ENCODE results near the gene SYNPO2. TPM values are rescaled to one million over a fixed set of nuclear protein-coding genes. Genes with fewer than 3 reads are reported as not detected.
A peak's percentile ranks its signal among the peaks of the same experiment; 100 is the strongest.

Gene SYNPO2
- total and polyA plus RNA-seq, 10 of the 15 experiments (the other 5 are each of a cell fraction or from before 2014, with no cell fraction given), result 0.04 to 0.34 (median 0.28) TPM

- TF ChIP-seq ZBTB4 (CRISPR knock-in tag; IDR thresholded peaks at IDR 0.05) (no peak), TCF12 (IDR thresholded peaks at IDR 0.05; ENCODE audit: low read depth, low read length) (no peak), IRF3 (IDR thresholded peaks at IDR 0.05) (no peak), SIX5 (IDR thresholded peaks at IDR 0.05; ENCODE audit: low read depth, low read length, severe bottlenecking) (no peak)
These were observed 29.9 kb upstream of the SYNPO2 start (continued) for GRCh38 chr4:118858779-118859178.

GRCh38 chr4:118865091-118865708, 23.5 kb upstream of the SYNPO2 start:
- Histone ChIP-seq H3K27ac (ENCODE audit: control insufficient read depth, insufficient read depth) (no peak overlapping the region), H3K79me2 (ENCODE audit: control insufficient read depth, insufficient read depth, low read length) (no peaks in the 10 kb centered on the region), H3K4me3 (no peak overlapping the region), H3K9ac (ENCODE audit: control insufficient read depth, insufficient read depth, low read length) (no peak overlapping the region), H4K20me1 (ENCODE audit: control insufficient read depth, insufficient read depth) (no peaks in the 10 kb centered on the region), H3K4me2 (ENCODE audit: control insufficient read depth, insufficient read depth) (0 out of 2 replicates have a peak overlapping the region, but pooled peaks have one; percentile 17), H2AFZ (ENCODE audit: control insufficient read depth, low read depth, low read length) (peak overlapping the region; percentile 13), H3K27me3 (replicated peaks in 1 of 2; ENCODE audit: control insufficient read depth in 2 of 2, insufficient read depth in 2 of 2, low read length in 1 of 2) (no peaks in the 10 kb centered on the region), H3K36me3 (ENCODE audit: control insufficient read depth in 2 of 2, insufficient read depth in 2 of 2, low read length in 1 of 2) (no peaks in the 10 kb centered on the region), H3K4me1 (ENCODE audit: control insufficient read depth, insufficient read depth, low read length) (no peaks in the 10 kb centered on the region), H3K9me3 (replicated peaks; ENCODE audit: control insufficient read depth, insufficient read depth, low read length) (no peaks in the 10 kb centered on the region)
- TF ChIP-seq YBX1 (IDR thresholded peaks at IDR 0.05) (no peak), RAD21 (IDR thresholded peaks at IDR 0.05; ENCODE audit: insufficient read depth, low read depth, low read length) (peak; percentile 62), POLR2AphosphoS5 (IDR thresholded peaks at IDR 0.05; ENCODE audit: low read length) (no peak), CTCF (IDR thresholded peaks at IDR 0.05 in 2 of 3, conservative IDR thresholded peaks at IDR 0.05 in 1 of 3; ENCODE audit: control insufficient read depth in 2 of 3, extremely low read depth in 1 of 3, insufficient read depth in 1 of 3, low read depth in 3 of 3, low read length in 3 of 3) (peak; percentile 70 to 80 (median 72)), HCFC1 (IDR thresholded peaks at IDR 0.05; ENCODE audit: low read length) (no peak), TCF12 (IDR thresholded peaks at IDR 0.05; ENCODE audit: low read depth, low read length) (0 out of 2 replicates have a peak, but pooled peaks have one; percentile 37), SMC3 (IDR thresholded peaks at IDR 0.05; ENCODE audit: borderline replicate concordance, low read length) (peak; percentile 68)
- CTCF ChIA-PET, result interaction anchor here (0.9 to 4.1 kb wide), 25 partner anchors 9 to 186 kb away, joined by 3 to 57 read pairs (median 5); no protein-coding TSS in a partner anchor
- FAIRE-seq, result peak; percentile 87
- DNase-seq (ENCODE audit: low read depth, low spot score), result no peak
- no TSS peak for BruUV-seq (replicated peaks)
- POLR2A ChIA-PET, result interaction anchor here (1.2 kb wide), 1 partner anchor 15 kb away, joined by 3 read pairs; no protein-coding TSS in a partner anchor
- intact Hi-C loops (cut with micrococcal nuclease; ENCODE audit: unreplicated experiment), result loop anchor here (1.0 kb wide), 1 partner anchor 93 kb away; no protein-coding TSS in a partner anchor
- SMC1A ChIA-PET (ENCODE audit: uncharacterized antibody, unreplicated experiment), result interaction anchor here (0.6 to 1.8 kb wide), 18 partner anchors 13 to 518 kb away, joined by 3 to 13 read pairs (median 4); no protein-coding TSS in a partner anchor
- peak; percentile 90 for ATAC-seq
- WGBS (ENCODE audit: insufficient coverage, insufficient replicate concordance, low lambda C conversion rate, missing lambda C conversion rate), result 6% methylated on average over 5 of the region's 5 CpGs
- RAD21 ChIA-PET (ENCODE audit: unreplicated experiment), result interaction anchor here (0.7 to 1.1 kb wide), 6 partner anchors 11 to 123 kb away, joined by 3 to 6 read pairs (median 4); no protein-coding TSS in a partner anchor
- in situ Hi-C loops (cut with MboI), result no loop called here

All from GM12878 (cell line).